Measurements from ENCODE around the gene PLCB4.

GRCh38 chr20:9121211-9121610 lies 52.3 kb downstream of the PLCB4 start:
- TF ChIP-seq CTCF (IDR thresholded peaks at IDR 0.05) (no peak), EZH2 (IDR thresholded peaks at IDR 0.05) (no peak), EZH2phosphoT487 (IDR thresholded peaks at IDR 0.05) (no peak)
